Neural cell (in vitro differentiated cells): ENCODE results near the gene PLAAT4. TPM values are rescaled to one million over a fixed set of nuclear protein-coding genes. Genes with fewer than 3 reads are reported as not detected.

Source experiments
- H2AFZ ChIP-seq: fragments of 200-600, 300-800 bp; sonication (generic), shearing (Covaris generic); 2 replicates; pipeline ENCODE4 v1.6.0; 2014; ENCODE audit warnings: low read depth, mild to moderate bottlenecking, antibody characterized with exemption, low read length, moderate library complexity
- H3F3A ChIP-seq: fragments of 200-600 bp; shearing (Covaris generic); 2 replicates; pipeline ENCODE4 v1.6.1; 2016; ENCODE audit warnings: mild to moderate bottlenecking, moderate library complexity, mixed read lengths, antibody characterized with exemption, low read length; ENCODE audit not compliant: insufficient read depth, poor library complexity, severe bottlenecking
- H3K27ac ChIP-seq: fragments of 200-600, 300-800 bp; sonication (generic), shearing (Covaris generic); 2 replicates; pipeline ENCODE4 v1.5.1; 2014; ENCODE audit warnings: mild to moderate bottlenecking, low read length, moderate library complexity
- H3K27me3 ChIP-seq: fragments of 300-800, 200-600 bp; sonication (generic), shearing (Covaris generic); 2 replicates; pipeline ENCODE4 v1.6.0; 2014; ENCODE audit warnings: mild to moderate bottlenecking, low read depth, low read length, moderate library complexity; ENCODE audit not compliant: insufficient read depth
- H3K36me3 ChIP-seq: fragments of 300-800, 200-600 bp; sonication (generic), shearing (Covaris generic); 2 replicates; pipeline ENCODE4 v1.5.1; 2014; ENCODE audit warnings: mild to moderate bottlenecking, antibody characterized with exemption, low read length, moderate library complexity; ENCODE audit not compliant: insufficient read depth
- H3K4me2 ChIP-seq: fragments of 300-800, 200-600 bp; sonication (generic), shearing (Covaris generic); 2 replicates; pipeline ENCODE4 v1.6.0; 2014; ENCODE audit warnings: mild to moderate bottlenecking, low read length
- H3K4me3 ChIP-seq: fragments of 300-800, 200-600 bp; sonication (generic), shearing (Covaris generic); 2 replicates; pipeline ENCODE4 v1.5.1; 2014; ENCODE audit warnings: mild to moderate bottlenecking, low read length, moderate library complexity
- H3K79me2 ChIP-seq: fragments of 200-600 bp; shearing (Covaris generic); replicated peaks from 2 replicates; pipeline ENCODE4 v1.6.0; 2014; ENCODE audit warnings: mild to moderate bottlenecking, low read length, moderate library complexity; ENCODE audit not compliant: insufficient read depth
- H3K9ac ChIP-seq: fragments of 300-800, 200-600 bp; sonication (generic), shearing (Covaris generic); 2 replicates; pipeline ENCODE4 v1.6.1; 2016; ENCODE audit warnings: mild to moderate bottlenecking, low read length, mixed read lengths
- H3K9me2 ChIP-seq: fragments of 200-600 bp; shearing (Covaris generic); 2 replicates; pipeline ENCODE4 v1.6.1; 2016; ENCODE audit warnings: mild to moderate bottlenecking, low read length, mixed read lengths; ENCODE audit not compliant: insufficient read depth
- H3K9me3 ChIP-seq: fragments of 200-600, 300-800 bp; sonication (generic), shearing (Covaris generic); 2 replicates; pipeline ENCODE4 v1.6.1; 2016; ENCODE audit warnings: mild to moderate bottlenecking, mixed run types, low read length, moderate library complexity, mixed read lengths
- H4K20me1 ChIP-seq: fragments of 200-600 bp; shearing (Covaris generic); 2 replicates; pipeline ENCODE4 v1.6.1; 2016; ENCODE audit warnings: mild to moderate bottlenecking, mixed run types; ENCODE audit not compliant: insufficient read depth
- CTCF ChIP-seq: fragments of 450-650 bp; IDR thresholded peaks from 2 replicates; pipeline ENCODE4 v1.5.1; 2014; ENCODE audit warnings: antibody characterized with exemption, mild to moderate bottlenecking, moderate library complexity; ENCODE audit not compliant: poor library complexity, severe bottlenecking
- EP300 ChIP-seq: fragments of 450-650 bp; conservative IDR thresholded peaks from 2 replicates; pipeline ENCODE4 v1.6.1; 2014; ENCODE audit warnings: antibody characterized with exemption, mild to moderate bottlenecking, moderate library complexity; ENCODE audit not compliant: poor library complexity, severe bottlenecking
- EZH2 ChIP-seq: fragments of 200-600, 300-800 bp; shearing (Covaris generic), sonication (generic); IDR thresholded peaks from 2 replicates; pipeline ENCODE4 v1.6.1; 2014; ENCODE audit warnings: antibody characterized with exemption, low read length, borderline replicate concordance, mild to moderate bottlenecking; ENCODE audit not compliant: insufficient read depth, poor library complexity, severe bottlenecking
- MXI1 ChIP-seq: fragments of 450-650 bp; conservative IDR thresholded peaks from 2 replicates; pipeline ENCODE4 v1.6.1; 2014; ENCODE audit warnings: antibody characterized with exemption, mild to moderate bottlenecking; ENCODE audit not compliant: poor library complexity, severe bottlenecking
- POLR2AphosphoS5 ChIP-seq: IDR thresholded peaks from 2 replicates; pipeline ENCODE4 v1.6.1; 2012
- RAD21 ChIP-seq: fragments of 450-650 bp; conservative IDR thresholded peaks from 2 replicates; pipeline ENCODE4 v1.6.1; 2014; ENCODE audit warnings: antibody characterized with exemption, mild to moderate bottlenecking, moderate library complexity
- REST ChIP-seq: IDR thresholded peaks from 2 replicates; pipeline ENCODE4 v1.6.1; 2012; ENCODE audit warnings: borderline replicate concordance
- SMC3 ChIP-seq: fragments of 450-650 bp; conservative IDR thresholded peaks from 2 replicates; pipeline ENCODE4 v1.6.1; 2014; ENCODE audit warnings: antibody characterized with exemption, mild to moderate bottlenecking, moderate library complexity; ENCODE audit not compliant: poor library complexity
- TAF1 ChIP-seq: IDR thresholded peaks from 2 replicates; pipeline ENCODE4 v1.6.1; 2012; ENCODE audit warnings: low read depth
- polyA plus RNA-seq: library from polyadenylated mRNA; depleted of rRNA; stranded (reverse); fragments of >200 nt; gene quantifications from 2 replicates; pipeline ENCODE4 v1.2.3, GENCODE V29; 2014

PLAAT4 gene
- polyA plus RNA-seq, 1 donor from 2014 or later: not detected

DNA sequence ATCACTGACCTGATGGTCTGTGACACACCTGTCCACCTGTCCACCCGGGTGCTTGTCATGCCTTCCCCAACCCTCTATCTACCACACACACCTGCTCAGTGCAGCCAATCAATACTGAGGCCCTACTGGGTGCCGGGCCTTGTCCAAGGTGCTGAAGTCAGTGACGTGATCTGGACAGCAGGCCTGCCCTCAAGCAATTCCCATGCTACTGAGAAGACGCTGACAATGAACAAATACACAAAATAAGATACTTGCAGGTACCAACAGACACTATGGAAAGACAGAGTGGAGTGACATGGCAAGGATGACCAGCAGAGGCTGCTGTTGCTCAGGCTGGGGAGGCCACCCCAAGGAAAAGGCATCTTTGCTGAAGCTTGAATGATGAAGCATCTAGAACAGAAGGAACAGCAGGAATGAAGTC, 56.4 kb downstream of the PLAAT4 start:
- Histone ChIP-seq H3F3A (no peaks in the 10 kb centered on the region), H3K27ac (no peak overlapping the region), H3K4me3 (no peak overlapping the region), H3K9me2 (no peaks in the 10 kb centered on the region), H3K36me3 (no peaks in the 10 kb centered on the region), H4K20me1 (no peaks in the 10 kb centered on the region), H3K9ac (no peak overlapping the region), H3K79me2 (no peaks in the 10 kb centered on the region), H3K4me2 (no peak overlapping the region), H2AFZ (no peak overlapping the region), H3K27me3 (no peaks in the 10 kb centered on the region), H3K9me3 (no peaks in the 10 kb centered on the region)
- TF ChIP-seq RAD21 (peak; percentile 18), POLR2AphosphoS5 (no peak), CTCF (peak; percentile 21)

- Histone ChIP-seq H3K9ac (no peak overlapping the region), H3K4me3 (no peak overlapping the region), H3K27me3 (no peaks in the 10 kb centered on the region), H3K36me3 (no peaks in the 10 kb centered on the region), H3K9me2 (no peaks in the 10 kb centered on the region), H3K9me3 (no peaks in the 10 kb centered on the region), H3K79me2 (no peaks in the 10 kb centered on the region), H2AFZ (no peak overlapping the region), H3F3A (no peaks in the 10 kb centered on the region), H3K27ac (no peak overlapping the region), H3K4me2 (no peak overlapping the region), H4K20me1 (no peaks in the 10 kb centered on the region)
- no peak for TF ChIP-seq POLR2AphosphoS5
- TF ChIP-seq SMC3: no peak
- no peak for TF ChIP-seq MXI1
- TF ChIP-seq RAD21: no peak
- TF ChIP-seq CTCF: no peak
- no peak for TF ChIP-seq TAF1
- no peak for TF ChIP-seq REST
- TF ChIP-seq EZH2: no peak
- TF ChIP-seq EP300: no peak
Measured at GRCh38 chr11:63595296-63595695, 58.7 kb downstream of the PLAAT4 start.

Other genes starting within 250 kb of the PLAAT4 start
- gene SLC22A9, start 167.0 kb upstream of the PLAAT4 start, polyA plus RNA-seq: not detected in 2 replicates
- 0.14 TPM in 1 of 2 replicates, not detected in the other for gene PLAAT5, start 45.6 kb upstream of the PLAAT4 start, polyA plus RNA-seq
- not detected in 2 replicates for gene LGALS12, start 30.7 kb upstream of the PLAAT4 start, polyA plus RNA-seq
- gene PLAAT2, start 26.6 kb downstream of the PLAAT4 start, polyA plus RNA-seq: not detected in 2 replicates
- not detected in 2 replicates for gene PLAAT3, start 77.6 kb downstream of the PLAAT4 start, polyA plus RNA-seq
- gene ATL3, start 134.6 kb downstream of the PLAAT4 start, polyA plus RNA-seq: 2.4 and 4.0 TPM in 2 replicates
- 270 and 283 TPM in 2 replicates for gene RTN3, start 144.7 kb downstream of the PLAAT4 start, polyA plus RNA-seq
- gene ZFTA, start 232.0 kb downstream of the PLAAT4 start, polyA plus RNA-seq: 82.5 and 103 TPM in 2 replicates